CD4-positive, alpha-beta memory T cell (primary cell): ENCODE measurements around the gene TBC1D19. TPM values are rescaled to one million over a fixed set of nuclear protein-coding genes. Genes with fewer than 3 reads are reported as not detected.
"Not testable (repeated sequence)": the region's sequence is repeated elsewhere in the genome, so short reads cannot be mapped to it uniquely, and the experiment has no call there.

Experiments used
- CTCF ChIA-PET: fragments of 350-600 bp; sonication (Branson Sonifier 250); formaldehyde crosslinking; loops from one replicate; lab custom pipeline; 2021; ENCODE audit warnings: inconsistent platforms; ENCODE audit not compliant: partially characterized antibody; lab: Charles Lee
- POLR2A ChIA-PET: fragments of 350-600 bp; sonication (Branson Sonifier 250); formaldehyde crosslinking; loops from one replicate; lab custom pipeline; 2021; ENCODE audit not compliant: partially characterized antibody; lab: Charles Lee
- DNase-seq, 5 donors: peaks; one replicate each; pipeline versions ENCODE4 v3.0.0 to v3.0.0-alpha.2; 2020 to 2022; ENCODE audit warnings: mixed read lengths in 1 of 5
- H3K27ac ChIP-seq: one replicate; pipeline ENCODE4 v1.7.0; 2013; ENCODE audit warnings: low read depth, low read length
- H3K27me3 ChIP-seq: 2 replicates; pipeline ENCODE4 v1.7.0; 2013; ENCODE audit warnings: mild to moderate bottlenecking, low read length, moderate library complexity; ENCODE audit not compliant: insufficient read depth
- H3K36me3 ChIP-seq: 2 replicates; pipeline ENCODE4 v1.7.0; 2013; ENCODE audit warnings: mild to moderate bottlenecking, low read length, moderate library complexity; ENCODE audit not compliant: insufficient read depth
- H3K4me1 ChIP-seq: 2 replicates; pipeline ENCODE4 v1.7.0; 2013; ENCODE audit warnings: mild to moderate bottlenecking, low read length, moderate library complexity; ENCODE audit not compliant: insufficient read depth
- H3K4me3 ChIP-seq, 2 donors: one replicate each; pipeline ENCODE4 v1.7.0; 2013; ENCODE audit warnings: low read length in 2 of 2, mild to moderate bottlenecking in 1 of 2
- H3K9me3 ChIP-seq, 2 donors: one replicate each; pipeline ENCODE4 v1.7.0; 2013; ENCODE audit warnings: low read length in 2 of 2, control low read depth in 1 of 2; ENCODE audit not compliant: control insufficient read depth in 1 of 2
- H3K27ac Mint-ChIP-seq, 7 donors: one replicate each; pipeline ENCODE4 v1.8.0; 2020 to 2021; ENCODE audit warnings: mixed read lengths in 7 of 7, mild to moderate bottlenecking in 6 of 7, inconsistent platforms in 3 of 7, moderate library complexity in 3 of 7
- H3K27me3 Mint-ChIP-seq, 2 donors: one replicate each; pipeline ENCODE4 v1.8.0; 2020 to 2021; ENCODE audit warnings: mixed read lengths in 2 of 2
- H3K36me3 Mint-ChIP-seq, 2 donors: one replicate each; pipeline ENCODE4 v1.8.0; 2020 to 2021; ENCODE audit warnings: mixed read lengths in 2 of 2, inconsistent platforms in 1 of 2, mild to moderate bottlenecking in 1 of 2
- H3K4me1 Mint-ChIP-seq, 4 donors: one replicate each; pipeline ENCODE4 v1.8.0; 2020 to 2021; ENCODE audit warnings: mixed read lengths in 4 of 4, mild to moderate bottlenecking in 1 of 4
- H3K4me3 Mint-ChIP-seq, 8 donors: one replicate each; pipeline ENCODE4 v1.8.0; 2020 to 2021; ENCODE audit warnings: mixed read lengths in 8 of 8, mild to moderate bottlenecking in 7 of 8, moderate library complexity in 6 of 8, inconsistent platforms in 3 of 8
- H3K9me3 Mint-ChIP-seq, 8 donors: one replicate each; pipeline ENCODE4 v1.8.0; 2020 to 2021; ENCODE audit warnings: mixed read lengths in 8 of 8, mild to moderate bottlenecking in 5 of 8, inconsistent platforms in 3 of 8, moderate library complexity in 1 of 8
- intact Hi-C: fragments of 100-400 bp; cut with micrococcal nuclease; formaldehyde crosslinking; loops from one replicate; pipeline ENCODE4 v1.15.1; 2023
- polyA plus RNA-seq, 2 donors: library from polyadenylated mRNA; unstranded; fragments of 300-500 nt; fragmentation: Illumina TruSeq; gene quantifications; one replicate each; pipeline ENCODE4 v1.2.3, GENCODE V29; 2021
- total RNA-seq, 2 experiments: library from RNA; stranded (reverse); gene quantifications; one replicate each; pipeline ENCODE4 v1.2.3, GENCODE V29; 2021

The TBC1D19 gene, protein sequence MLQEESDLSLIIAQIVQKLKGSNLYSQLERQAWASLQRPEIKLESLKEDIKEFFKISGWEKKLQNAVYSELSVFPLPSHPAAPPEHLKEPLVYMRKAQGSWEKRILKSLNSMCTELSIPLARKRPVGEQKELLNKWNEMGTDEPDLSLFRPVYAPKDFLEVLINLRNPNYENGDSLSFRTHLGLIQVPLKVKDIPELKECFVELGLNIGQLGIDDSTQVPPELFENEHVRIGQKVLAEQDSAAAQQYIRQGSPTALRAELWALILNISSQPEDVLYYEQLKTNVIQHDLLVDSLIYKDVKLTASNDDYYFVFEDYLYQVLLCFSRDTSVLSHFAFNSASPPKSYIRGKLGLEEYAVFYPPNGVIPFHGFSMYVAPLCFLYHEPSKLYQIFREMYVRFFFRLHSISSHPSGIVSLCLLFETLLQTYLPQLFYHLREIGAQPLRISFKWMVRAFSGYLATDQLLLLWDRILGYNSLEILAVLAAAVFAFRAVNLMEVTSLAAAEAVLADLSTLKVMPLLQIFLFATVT
- 1 to 10 TPM; 7.9 to 9.5 TPM for total RNA-seq
- polyA plus RNA-seq: 1 to 10 TPM; 4.3 to 4.8 TPM

DNA sequence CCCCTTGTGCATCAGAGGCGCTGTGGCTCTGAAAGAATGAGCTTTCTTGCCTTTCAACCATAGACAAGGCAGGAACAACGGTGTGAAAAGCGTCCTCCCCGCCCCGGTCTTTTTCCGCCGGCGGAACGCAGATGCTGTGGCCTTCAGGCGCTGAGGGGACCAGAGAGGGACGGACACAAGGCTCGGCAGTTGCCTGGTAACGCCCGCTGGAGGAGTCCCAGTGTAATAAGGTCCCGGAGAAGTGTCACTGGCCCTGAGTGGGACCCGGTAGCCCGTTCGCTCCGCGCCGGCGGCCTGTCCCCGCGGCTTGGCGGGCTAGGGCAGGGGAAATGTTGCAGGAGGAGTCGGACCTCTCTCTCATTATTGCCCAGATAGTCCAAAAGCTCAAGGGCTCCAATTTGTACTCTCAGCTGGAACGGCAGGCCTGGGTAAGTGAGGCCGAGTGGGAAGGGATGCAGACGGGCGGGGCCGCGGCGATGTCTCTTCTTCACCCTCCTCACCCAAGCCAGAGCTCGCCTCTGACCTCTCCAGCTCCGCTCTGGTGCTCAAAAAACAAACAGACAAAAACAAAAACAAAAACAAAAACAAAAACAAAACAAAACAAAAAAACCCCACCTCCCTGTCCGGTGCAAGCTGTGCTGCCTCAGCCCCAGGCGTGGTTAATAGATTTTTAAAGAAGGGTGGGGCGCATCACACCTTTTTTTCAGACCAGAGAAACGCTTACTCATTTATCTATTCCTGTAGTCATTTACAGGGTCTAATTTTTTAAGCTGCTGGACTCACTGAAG lies at the start of gene TBC1D19:
Gene TBC1D19, plus strand, starts transcription at position 220 of the 788 bp plus-strand sequence. Its CDS starts 110 bp downstream, at position 330.
- H3K27me3 ChIP-seq: no peaks in the 10 kb centered on the region
- Mint-ChIP-seq H3K36me3 (peaks cover 6 to 9% of the 10 kb centered on the region in 2 donors), H3K27ac (peak within 1 kb of the TSS; percentile 89 to 99 (median 98)), H3K4me1 (peaks cover 18 to 38% (median 26%) of the 10 kb centered on the region in 4 donors), H3K4me3 (peak within 1 kb of the TSS; percentile 91 to 99 (median 96)), H3K9me3 (peaks cover 0 to 2% (median 0%) of the 10 kb centered on the region in 8 donors), H3K27me3 (peaks cover 1 to 2% of the 10 kb centered on the region in 2 donors)
- ChIA-PET POLR2A (interaction anchor here (0.7 to 2.7 kb wide), 23 partner anchors 9 to 1272 kb away, joined by 3 to 43 read pairs (median 3); partner anchors contain the start of genes SMIM20, STIM2 and ZCCHC4), CTCF (interaction anchor here (0.6 to 1.4 kb wide), 10 partner anchors 27 to 722 kb away, joined by 3 to 5 read pairs (median 3); partner anchors contain the start of gene STIM2)
- peak within 1 kb of the TSS; percentile 44 to 75 for H3K4me3 ChIP-seq
- intact Hi-C loops: loop anchor here (1.0 to 10.0 kb wide), 7 partner anchors 273 to 1419 kb away; partner anchors contain the start of genes PI4K2B, SEPSECS, SMIM20 and STIM2
- H3K27ac ChIP-seq: peak within 1 kb of the TSS; percentile 81
- H3K9me3 ChIP-seq: no peaks in the 10 kb centered on the region
- DNase-seq: peak; percentile 87 to 90 (median 89)
- no peaks in the 10 kb centered on the region for H3K36me3 ChIP-seq
- peaks cover 17% of the 10 kb centered on the region for H3K4me1 ChIP-seq

DNA sequence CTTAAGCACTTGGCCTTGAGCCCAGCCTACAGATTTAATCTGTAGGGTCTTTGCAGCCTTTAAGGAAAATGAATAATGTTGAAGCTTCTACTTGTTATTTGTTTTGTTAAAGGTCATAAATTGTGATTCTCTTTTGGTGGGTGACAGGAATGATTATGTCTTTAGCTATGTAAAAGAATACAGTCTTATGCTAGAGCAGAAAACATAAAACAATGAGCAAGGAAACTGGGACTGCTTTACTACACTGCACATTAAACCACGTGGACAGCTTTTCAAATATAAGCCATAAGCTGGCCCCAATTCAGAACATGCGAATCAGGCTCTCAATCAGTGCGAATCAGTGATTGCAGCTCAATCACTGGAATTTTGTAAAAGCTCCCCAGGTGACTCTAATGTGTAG lies 40.9 kb upstream of the TBC1D19 start:
- CTCF ChIA-PET: interaction anchor here (0.6 kb wide), 1 partner anchor 491 kb away, joined by 3 read pairs; no protein-coding TSS in a partner anchor
- no peaks in the 10 kb centered on the region for H3K36me3 ChIP-seq
- intact Hi-C loops: no loop called here
- no peak overlapping the region for H3K27ac ChIP-seq
- no peak overlapping the region for H3K4me3 ChIP-seq
- Mint-ChIP-seq H3K4me3 (no peak overlapping the region), H3K4me1 (no peaks in the 10 kb centered on the region), H3K27ac (no peak overlapping the region), H3K9me3 (peaks cover 8 to 43% (median 25%) of the 10 kb centered on the region in 8 donors), H3K27me3 (peaks cover 1% of the 10 kb centered on the region in 2 donors), H3K36me3 (no peaks in the 10 kb centered on the region)
- POLR2A ChIA-PET: no interaction called here
- no peaks in the 10 kb centered on the region for H3K27me3 ChIP-seq
- H3K9me3 ChIP-seq: no peaks in the 10 kb centered on the region
- H3K4me1 ChIP-seq: no peaks in the 10 kb centered on the region
- DNase-seq: no peak

DNA sequence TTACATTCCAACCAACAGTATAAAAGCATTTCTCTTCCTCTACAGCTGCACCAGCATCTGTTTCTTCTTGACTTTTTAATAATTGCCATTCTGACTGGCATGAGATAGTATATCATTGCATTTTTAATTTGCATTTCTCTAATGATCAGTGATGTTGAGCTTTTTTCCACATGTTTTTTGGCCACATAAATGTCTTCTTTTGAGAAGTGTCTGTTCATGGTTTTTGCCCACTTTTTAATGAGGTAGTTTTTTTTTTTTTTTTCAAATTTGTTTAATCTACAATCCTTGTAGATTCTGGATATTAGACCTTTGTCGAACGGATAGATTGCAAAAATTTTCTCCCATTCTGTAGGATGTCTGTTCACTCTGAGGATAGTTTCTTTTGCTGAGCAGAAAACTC lies 39.5 kb upstream of the TBC1D19 start:
- Mint-ChIP-seq H3K4me3 (no peak overlapping the region), H3K9me3 (peaks cover 8 to 48% (median 25%) of the 10 kb centered on the region in 8 donors), H3K36me3 (no peaks in the 10 kb centered on the region)

DNA sequence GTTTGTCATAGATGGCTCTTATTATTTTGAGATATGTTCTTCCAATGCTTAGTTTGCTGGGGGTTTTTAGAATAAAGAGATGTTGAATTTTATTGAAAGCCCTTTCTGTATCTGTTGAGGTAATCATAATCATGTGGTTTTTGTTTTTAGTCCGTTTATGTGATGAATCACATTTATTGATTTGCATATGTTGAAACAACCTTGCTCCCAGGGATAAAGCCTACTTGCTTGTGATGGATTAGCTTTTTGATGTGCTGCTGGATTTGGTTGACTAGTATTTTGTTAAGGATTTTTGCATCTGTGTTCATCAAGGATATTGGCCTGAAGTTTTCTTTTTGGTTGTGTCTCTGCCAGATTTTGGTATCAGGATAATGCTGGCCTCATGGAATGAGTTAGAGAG lies 35.5 kb upstream of the TBC1D19 start:
- H3K4me3 ChIP-seq, H3K27ac ChIP-seq, H3K27ac Mint-ChIP-seq, H3K27me3 ChIP-seq, CTCF ChIA-PET, H3K36me3 Mint-ChIP-seq, H3K9me3 ChIP-seq, intact Hi-C loops, H3K4me3 Mint-ChIP-seq, H3K36me3 ChIP-seq, H3K4me1 ChIP-seq, H3K4me1 Mint-ChIP-seq, DNase-seq: not testable (repeated sequence)
- Mint-ChIP-seq H3K9me3 (peaks cover 10 to 63% (median 32%) of the 10 kb centered on the region in 8 donors), H3K27me3 (peaks cover 9 to 18% of the 10 kb centered on the region in 2 donors)
- POLR2A ChIA-PET: interaction anchor here (0.6 kb wide), 1 partner anchor 17 kb away, joined by 3 read pairs; no protein-coding TSS in a partner anchor

More for the DNA sequence above, 39.5 kb upstream of the TBC1D19 start:
- no peak overlapping the region for H3K27ac ChIP-seq
- no peaks in the 10 kb centered on the region for H3K36me3 ChIP-seq
- POLR2A ChIA-PET: interaction anchor here (0.6 kb wide), 1 partner anchor 61 kb away, joined by 3 read pairs; no protein-coding TSS in a partner anchor
- H3K27me3 ChIP-seq: no peaks in the 10 kb centered on the region
- no peak for DNase-seq
- H3K4me1 ChIP-seq: no peaks in the 10 kb centered on the region
- intact Hi-C loops: no loop called here
- no peak overlapping the region for H3K27ac Mint-ChIP-seq
- no peaks in the 10 kb centered on the region for H3K4me1 Mint-ChIP-seq
- no peak overlapping the region for H3K4me3 ChIP-seq
- no peaks in the 10 kb centered on the region for H3K9me3 ChIP-seq
- peaks cover 5 to 6% of the 10 kb centered on the region in 2 donors for H3K27me3 Mint-ChIP-seq
- CTCF ChIA-PET: no interaction called here

DNA sequence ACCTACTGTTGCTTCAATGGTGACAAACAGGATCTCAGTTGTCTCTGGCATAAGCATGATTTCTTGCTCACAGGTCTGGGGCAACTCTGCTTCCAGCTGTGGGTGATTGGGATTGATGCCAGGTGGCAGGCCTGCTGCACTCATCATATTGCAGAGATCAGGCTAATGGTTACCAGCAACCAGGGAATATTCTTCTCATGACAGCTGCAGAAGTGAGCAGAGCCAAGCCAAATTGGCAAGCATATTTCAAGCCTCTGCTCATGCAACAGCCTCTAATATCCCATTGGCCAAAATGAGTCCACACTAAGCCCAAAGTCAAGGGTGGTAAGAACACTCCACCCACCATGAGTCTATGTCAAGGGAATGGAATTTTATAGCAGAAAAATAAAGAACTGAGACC lies 26.7 kb upstream of the TBC1D19 start:
- Mint-ChIP-seq H3K27ac (no peak overlapping the region), H3K9me3 (peaks cover 6 to 33% (median 23%) of the 10 kb centered on the region in 8 donors), H3K4me1 (no peaks in the 10 kb centered on the region), H3K27me3 (peaks cover 26 to 40% of the 10 kb centered on the region in 2 donors), H3K4me3 (no peak overlapping the region), H3K36me3 (peaks cover 0 to 1% of the 10 kb centered on the region in 2 donors)
- intact Hi-C loops: no loop called here
- Histone ChIP-seq H3K4me3 (no peak overlapping the region), H3K36me3 (no peaks in the 10 kb centered on the region), H3K4me1 (no peaks in the 10 kb centered on the region), H3K27me3 (no peaks in the 10 kb centered on the region), H3K27ac (no peak overlapping the region), H3K9me3 (no peaks in the 10 kb centered on the region)
- no peak for DNase-seq
- CTCF ChIA-PET: no interaction called here
- POLR2A ChIA-PET: no interaction called here

DNA sequence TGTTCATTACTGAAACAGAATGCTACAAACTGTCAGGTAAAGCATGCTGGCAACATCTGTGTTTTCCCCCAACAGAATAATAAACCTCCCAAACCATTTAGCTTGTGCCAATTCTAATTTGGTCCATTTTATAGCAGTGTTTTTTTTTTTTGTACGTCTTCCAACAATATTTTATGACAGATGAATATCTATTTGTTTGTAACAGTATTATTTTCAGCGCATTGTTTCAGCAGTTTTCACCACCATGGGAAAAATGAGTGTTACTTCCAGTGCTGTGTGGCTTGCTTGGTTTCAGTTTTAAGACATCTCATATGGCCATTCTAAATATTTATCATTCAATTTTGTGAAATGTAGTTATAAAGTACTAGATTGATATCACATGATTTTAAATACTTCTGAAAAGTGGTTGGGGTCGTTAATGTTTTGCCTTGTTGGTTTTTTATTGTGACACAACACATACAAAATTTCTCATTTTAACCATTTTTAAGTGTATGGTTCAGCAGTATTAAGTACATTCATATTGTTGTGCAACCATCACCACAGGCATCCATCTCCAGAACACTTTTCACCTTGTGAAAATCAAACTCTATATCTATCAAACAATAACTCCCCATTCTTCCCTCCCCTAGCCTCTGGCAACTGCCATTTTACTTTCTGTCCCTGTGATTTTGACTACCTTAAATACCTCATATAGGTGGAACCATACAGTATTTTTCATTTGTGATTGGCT lies 25.6 kb upstream of the TBC1D19 start:
- no peak for DNase-seq
- peak overlapping the region in 1 of 7 donors; percentile 18 for H3K27ac Mint-ChIP-seq
- H3K4me3 Mint-ChIP-seq: no peak overlapping the region
- H3K9me3 Mint-ChIP-seq: peaks cover 6 to 31% (median 21%) of the 10 kb centered on the region in 8 donors
- Histone ChIP-seq H3K36me3 (no peaks in the 10 kb centered on the region), H3K4me1 (no peaks in the 10 kb centered on the region), H3K9me3 (no peaks in the 10 kb centered on the region), H3K4me3 (no peak overlapping the region), H3K27ac (no peak overlapping the region), H3K27me3 (no peaks in the 10 kb centered on the region)
- H3K27me3 Mint-ChIP-seq: peaks cover 28 to 36% of the 10 kb centered on the region in 2 donors
- intact Hi-C loops: no loop called here
- H3K4me1 Mint-ChIP-seq: no peaks in the 10 kb centered on the region
- ChIA-PET CTCF (no interaction called here), POLR2A (no interaction called here)
- H3K36me3 Mint-ChIP-seq: no peaks in the 10 kb centered on the region
